SK-N-SH (cell line): ENCODE results near the gene SHISA5. TPM values are rescaled to one million over a fixed set of nuclear protein-coding genes. Genes with fewer than 3 reads are reported as not detected.

ENCODE experiments used
- CTCF ChIA-PET: fragments of 300-600, 350-600 bp; formaldehyde crosslinking; extraction: SDS; loops from one replicate; lab custom pipeline; 2021; lab: Yijun Ruan, JAX
- POLR2A ChIA-PET: fragments of 350-600 bp; sonication (Branson Sonifier 250); formaldehyde crosslinking; extraction: SDS; loops from one replicate; lab custom pipeline; 2020; ENCODE audit warnings: antibody characterized with exemption, inconsistent platforms; lab: Yijun Ruan, JAX
- DNase-seq: peaks from one replicate; pipeline ENCODE4 v3.0.0; 2012
- H2AFZ ChIP-seq: fragments of 200-600 bp; sonication (generic); 2 replicates; pipeline ENCODE4 v1.8.1; 2016; ENCODE audit warnings: antibody characterized with exemption, mild to moderate bottlenecking, low read depth
- H3F3A ChIP-seq: fragments of 200-600 bp; sonication (generic); replicated peaks from 2 replicates; pipeline ENCODE3; 2016; ENCODE audit warnings: antibody characterized with exemption, mild to moderate bottlenecking; ENCODE audit not compliant: insufficient read depth
- H3K27ac ChIP-seq, 2 experiments: fragments of 200-500 bp in 1 of 2; fragments of 200-600 bp in 1 of 2; sonication (Bioruptor generic) in 1 of 2; sonication (generic), shearing (Covaris generic) in 1 of 2; 2 replicates each; pipeline versions ENCODE4 v1.5.1 to v1.6.1; 2014 to 2016; ENCODE audit warnings: low read depth in 2 of 2, inconsistent platforms in 1 of 2, low read length in 1 of 2, mild to moderate bottlenecking in 1 of 2, mixed read lengths in 1 of 2
- H3K27me3 ChIP-seq: fragments of 200-600 bp; sonication (generic), shearing (Covaris generic); 2 replicates; pipeline ENCODE4 v1.6.1; 2016; ENCODE audit warnings: mixed run types; ENCODE audit not compliant: insufficient read depth
- H3K36me3 ChIP-seq, 2 experiments: fragments of 200-500 bp in 1 of 2; fragments of 200-600 bp in 1 of 2; sonication (Bioruptor generic) in 1 of 2; sonication (generic) in 1 of 2; replicated peaks in 1 of 2; 2 replicates each; pipeline versions ENCODE3 to v1.5.1; 2014 to 2016; ENCODE audit warnings: low read length in 1 of 2, mild to moderate bottlenecking in 1 of 2; ENCODE audit not compliant: insufficient read depth in 2 of 2, control insufficient read depth in 1 of 2
- H3K4me1 ChIP-seq, 2 experiments: fragments of 200-500 bp in 1 of 2; fragments of 200-600 bp in 1 of 2; sonication (Bioruptor generic) in 1 of 2; sonication (generic), shearing (Covaris generic) in 1 of 2; 2 replicates each; pipeline versions ENCODE4 v1.5.1 to v1.6.1; 2014 to 2016; ENCODE audit warnings: low read depth in 1 of 2, low read length in 1 of 2, mixed run types in 1 of 2; ENCODE audit not compliant: insufficient read depth in 2 of 2, control insufficient read depth in 1 of 2
- H3K4me2 ChIP-seq: fragments of 200-600 bp; sonication (generic), shearing (Covaris generic); 2 replicates; pipeline ENCODE4 v1.6.1; 2017; ENCODE audit warnings: mixed run types
- H3K4me3 ChIP-seq, 2 experiments: fragments of 200-500 bp in 1 of 2; fragments of 200-600 bp in 1 of 2; sonication (Bioruptor generic) in 1 of 2; sonication (generic), shearing (Covaris generic) in 1 of 2; 2 replicates each; pipeline versions ENCODE4 v1.5.1 to v1.8.1; 2014 to 2016; ENCODE audit warnings: low read depth in 2 of 2, inconsistent platforms in 1 of 2, low read length in 1 of 2, mild to moderate bottlenecking in 1 of 2, mixed read lengths in 1 of 2, moderate library complexity in 1 of 2
- H3K79me2 ChIP-seq: fragments of 200-600 bp; sonication (generic); 2 replicates; pipeline ENCODE4 v1.8.1; 2017; ENCODE audit warnings: mild to moderate bottlenecking; ENCODE audit not compliant: insufficient read depth
- H3K9ac ChIP-seq: fragments of 200-600 bp; sonication (generic); 2 replicates; pipeline ENCODE4 v1.6.1; 2017; ENCODE audit warnings: mixed run types
- H3K9me2 ChIP-seq: fragments of 200-600 bp; sonication (generic); 2 replicates; pipeline ENCODE4 v1.6.1; 2017; ENCODE audit warnings: mixed run types
- H3K9me3 ChIP-seq: fragments of 200-600 bp; sonication (generic); 2 replicates; pipeline ENCODE4 v1.6.1; 2017; ENCODE audit warnings: mixed run types, mild to moderate bottlenecking, moderate library complexity
- H4K20me1 ChIP-seq: fragments of 200-600 bp; sonication (generic); 2 replicates; pipeline ENCODE4 v1.6.1; 2017; ENCODE audit warnings: mild to moderate bottlenecking, mixed run types; ENCODE audit not compliant: insufficient read depth
- CHD2 ChIP-seq: fragments of 150-350 bp; IDR thresholded peaks from 2 replicates; pipeline ENCODE4 v1.6.1; 2018; ENCODE audit warnings: low read length; ENCODE audit not compliant: partially characterized antibody
- CTCF ChIP-seq: fragments of 200-600 bp; sonication (generic); IDR thresholded peaks from 2 replicates; pipeline ENCODE4 v1.6.1; 2017; ENCODE audit warnings: antibody characterized with exemption, mild to moderate bottlenecking, moderate library complexity
- ELF1 ChIP-seq: IDR thresholded peaks from 2 replicates; pipeline ENCODE4 v1.4.0; 2012
- EP300 ChIP-seq, 2 experiments: IDR thresholded peaks; 2 replicates each; pipeline versions ENCODE4 v1.4.0 to v1.6.1; 2012; ENCODE audit warnings: borderline replicate concordance in 1 of 2, low read depth in 1 of 2, low read length in 1 of 2
- FOSL2 ChIP-seq: IDR thresholded peaks from 2 replicates; pipeline ENCODE4 v1.4.0; 2012; ENCODE audit warnings: low read depth, mild to moderate bottlenecking, moderate library complexity, borderline replicate concordance
- FOXM1 ChIP-seq: IDR thresholded peaks from 2 replicates; pipeline ENCODE4 v1.4.0; 2012; ENCODE audit warnings: low read depth, mild to moderate bottlenecking
- GABPA ChIP-seq: IDR thresholded peaks from 2 replicates; pipeline ENCODE4 v1.4.0; 2012; ENCODE audit warnings: low read depth, mild to moderate bottlenecking
- MEF2A ChIP-seq: IDR thresholded peaks from 2 replicates; pipeline ENCODE4 v1.4.0; 2012; ENCODE audit warnings: low read depth, borderline replicate concordance
- MXI1 ChIP-seq: IDR thresholded peaks from 2 replicates; pipeline ENCODE4 v1.6.1; 2012; ENCODE audit warnings: mild to moderate bottlenecking, low read depth, low read length, improper control_type of control experiment
- NFIC ChIP-seq: IDR thresholded peaks from 2 replicates; pipeline ENCODE4 v1.4.0; 2012; ENCODE audit warnings: borderline replicate concordance
- NRF1 ChIP-seq: IDR thresholded peaks from 2 replicates; pipeline ENCODE4 v1.6.1; 2012; ENCODE audit warnings: low read depth, mild to moderate bottlenecking, low read length
- PBX3 ChIP-seq: IDR thresholded peaks from 2 replicates; pipeline ENCODE4; 2012
- POLR2AphosphoS5 ChIP-seq: IDR thresholded peaks from 2 replicates; pipeline ENCODE4 v1.6.1; 2012; ENCODE audit warnings: low read depth, low read length
- RCOR1 ChIP-seq: fragments of 150-350 bp; IDR thresholded peaks from 2 replicates; pipeline ENCODE4 v1.6.1; 2017; ENCODE audit warnings: antibody characterized with exemption, low read length
- RFX5 ChIP-seq: IDR thresholded peaks from 2 replicates; pipeline ENCODE4 v1.6.1; 2012; ENCODE audit warnings: mild to moderate bottlenecking, improper control_type of control experiment, low read length
- SIN3A ChIP-seq: IDR thresholded peaks from 2 replicates; pipeline ENCODE4 v1.6.1; 2012; ENCODE audit warnings: low read depth, mild to moderate bottlenecking, low read length, moderate library complexity, borderline replicate concordance
- TAF1 ChIP-seq: IDR thresholded peaks from 2 replicates; pipeline ENCODE4 v1.6.1; 2012; ENCODE audit warnings: low read depth, mild to moderate bottlenecking, low read length, moderate library complexity, borderline replicate concordance
- TEAD4 ChIP-seq: IDR thresholded peaks from 2 replicates; pipeline ENCODE4 v1.4.0; 2012; ENCODE audit warnings: mild to moderate bottlenecking, borderline replicate concordance; ENCODE audit not compliant: insufficient read depth
- WGBS: methylation state at CpG from one replicate; pipeline ENCODE4 v1.1.6; 2017; ENCODE audit warnings: low lambda C conversion rate; 5-methylcytosine and 5-hydroxymethylcytosine counted together
- polyA plus RNA-seq, 3 experiments: library from polyadenylated mRNA; depleted of rRNA; stranded (reverse); fragments of >200 nt; gene quantifications; 2 replicates each; pipeline ENCODE4 v1.2.3, GENCODE V29; 2012
- TF ChIP-seq, protein P1 (sequence below): IDR thresholded peaks from 2 replicates; pipeline ENCODE4 v1.4.0; 2012; ENCODE audit warnings: low read depth, borderline replicate concordance

Gene SHISA5
- polyA plus RNA-seq, 1 of the 3 experiments (the other 2 are of a cell fraction) = 194 TPM

- DNase-seq = peak; percentile 50
- ChIA-PET CTCF (interaction anchor here (0.6 to 8.2 kb wide), 11 partner anchors 8 to 87 kb away, joined by 3 to 136 read pairs (median 3); partner anchors contain the start of gene PFKFB4), POLR2A (interaction anchor here (1.2 to 1.3 kb wide), 2 partner anchors 41 to 83 kb away, joined by 3 to 5 read pairs; no protein-coding TSS in a partner anchor)
- no peaks in the 10 kb centered on the region for H4K20me1 ChIP-seq
- H3K9me3 ChIP-seq = no peaks in the 10 kb centered on the region
- H3K27ac ChIP-seq = peak overlapping the region; percentile 99 to 100
- H2AFZ ChIP-seq = no peak overlapping the region
- peaks cover 18% of the 10 kb centered on the region for H3F3A ChIP-seq
- H3K36me3 ChIP-seq = peaks cover 1 to 35% of the 10 kb centered on the region in 2 experiments
- H3K9ac ChIP-seq = peak overlapping the region; percentile 95
- H3K27me3 ChIP-seq = no peaks in the 10 kb centered on the region
- H3K4me1 ChIP-seq = peaks cover 16 to 67% of the 10 kb centered on the region in 2 experiments; a peak in 2 of 4 replicates
- no peak for TF ChIP-seq NRF1
- TF ChIP-seq MEF2A = no peak
- TF ChIP-seq MXI1 = 0 out of 2 replicates have a peak, but pooled peaks have one; percentile 24
- TF ChIP-seq TEAD4 = no peak
- WGBS = 56% methylated on average over 13 of the region's 19 CpGs
- no peaks in the 10 kb centered on the region for H3K9me2 ChIP-seq
- peaks cover 54% of the 10 kb centered on the region for H3K79me2 ChIP-seq
- H3K4me3 ChIP-seq = peak overlapping the region; percentile 45 to 68
- peak overlapping the region; percentile 78 for H3K4me2 ChIP-seq
These were observed 37.4 kb downstream of the SHISA5 start for GRCh38 chr3:48466386-48467109.

DNA sequence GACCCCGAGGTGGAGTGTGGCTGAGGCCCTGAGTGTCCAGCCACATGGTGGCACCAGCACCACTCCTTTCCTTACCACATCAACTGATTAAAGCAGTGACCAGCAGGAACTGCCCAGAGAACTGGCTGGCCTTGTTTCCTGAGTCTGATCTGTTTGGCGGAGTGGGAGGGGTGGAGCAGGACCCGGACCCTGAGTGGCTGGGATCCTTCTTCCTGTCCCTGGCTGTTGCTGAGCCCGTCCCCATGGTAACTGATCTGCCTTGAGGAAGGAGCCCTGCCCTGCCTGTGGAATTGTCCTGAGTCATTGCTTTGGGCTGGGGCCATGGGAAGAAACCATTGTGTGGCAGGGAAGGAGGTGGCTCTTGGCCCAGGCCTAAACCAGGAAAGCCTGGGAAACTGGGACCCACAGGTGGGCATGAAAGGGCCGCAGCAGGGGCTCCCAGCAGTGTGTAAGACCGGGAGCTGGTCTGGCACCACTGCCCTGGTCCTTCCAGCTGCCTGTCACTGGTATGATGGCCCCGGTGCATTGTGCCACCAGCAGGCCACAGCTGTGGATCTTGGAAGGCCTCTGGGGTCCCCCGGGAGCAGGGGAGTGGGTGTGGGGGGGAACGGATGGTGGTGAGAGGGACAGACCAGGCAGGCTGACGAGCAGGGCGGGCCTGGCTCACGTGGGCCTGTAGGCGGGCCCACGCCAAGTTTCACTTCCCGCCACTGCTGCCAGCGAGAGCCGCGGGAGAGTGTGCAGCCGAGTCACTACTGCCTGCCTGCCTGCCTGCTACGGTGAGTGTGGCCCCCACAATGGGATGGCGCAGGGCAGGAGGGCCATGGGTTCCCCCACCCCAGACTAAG lies 38.2 kb downstream of the SHISA5 start:
- no peak overlapping the region for H2AFZ ChIP-seq
- peak in 1 of 2 experiments; percentile 58; a peak in 3 of 4 replicates for TF ChIP-seq EP300 (IDR thresholded peaks at IDR 0.05; ENCODE audit: borderline replicate concordance in 1 of 2, low read depth in 1 of 2, low read length in 1 of 2)
- TF ChIP-seq MXI1 = peak; percentile 64; the same call in 1 of the 2 replicates
- peak; percentile 87 for TF ChIP-seq RFX5
- TF ChIP-seq CHD2 = peak; percentile 42
- no peak; the same call in 1 of the 2 replicates for TF ChIP-seq SIN3A
- TF ChIP-seq NRF1 = no peak
- TF ChIP-seq FOSL2 = peak; percentile 42; the same call in 1 of the 2 replicates
- no peak for TF ChIP-seq FOXM1
- TF ChIP-seq, protein P1, sequence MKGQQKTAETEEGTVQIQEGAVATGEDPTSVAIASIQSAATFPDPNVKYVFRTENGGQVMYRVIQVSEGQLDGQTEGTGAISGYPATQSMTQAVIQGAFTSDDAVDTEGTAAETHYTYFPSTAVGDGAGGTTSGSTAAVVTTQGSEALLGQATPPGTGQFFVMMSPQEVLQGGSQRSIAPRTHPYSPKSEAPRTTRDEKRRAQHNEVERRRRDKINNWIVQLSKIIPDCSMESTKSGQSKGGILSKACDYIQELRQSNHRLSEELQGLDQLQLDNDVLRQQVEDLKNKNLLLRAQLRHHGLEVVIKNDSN = peak; percentile 88
- TF ChIP-seq TAF1 = peak; percentile 77
- TF ChIP-seq ELF1 = peak; percentile 62
- TF ChIP-seq POLR2AphosphoS5 = peak; percentile 74
- TF ChIP-seq NFIC = peak; percentile 62; the same call in 1 of the 2 replicates
- TF ChIP-seq GABPA = peak; percentile 51
- TF ChIP-seq RCOR1 = peak; percentile 61; the same call in 1 of the 2 replicates
- no peak; the same call in 1 of the 2 replicates for TF ChIP-seq PBX3
- peak; percentile 79 for TF ChIP-seq CTCF

More for the DNA sequence above, 38.2 kb downstream of the SHISA5 start:
- H3K9me3 ChIP-seq = no peaks in the 10 kb centered on the region
- DNase-seq = peak; percentile 97
- no peaks in the 10 kb centered on the region for H3K27me3 ChIP-seq
- peak overlapping the region; percentile 95 for H3K9ac ChIP-seq
- peak overlapping the region; percentile 78 for H3K4me2 ChIP-seq
- H3K4me1 ChIP-seq = peaks cover 16 to 67% of the 10 kb centered on the region in 2 experiments; a peak in 2 of 4 replicates
- H3K36me3 ChIP-seq = peaks cover 7 to 42% of the 10 kb centered on the region in 2 experiments
- H3K4me3 ChIP-seq = peak overlapping the region; percentile 45 to 68
- ChIA-PET CTCF (interaction anchor here (0.6 to 8.2 kb wide), 15 partner anchors 9 to 98 kb away, joined by 3 to 136 read pairs (median 4); partner anchors contain the start of genes PFKFB4 and UCN2), POLR2A (interaction anchor here (1.2 to 1.3 kb wide), 2 partner anchors 42 to 83 kb away, joined by 3 to 5 read pairs; no protein-coding TSS in a partner anchor)
- H3K27ac ChIP-seq = peak overlapping the region; percentile 99 to 100
- 3% methylated on average over 19 of the region's 21 CpGs for WGBS
- peaks cover 22% of the 10 kb centered on the region for H3F3A ChIP-seq
- peaks cover 46% of the 10 kb centered on the region for H3K79me2 ChIP-seq
- no peaks in the 10 kb centered on the region for H4K20me1 ChIP-seq
- no peaks in the 10 kb centered on the region for H3K9me2 ChIP-seq
